Measurements from ENCODE around the gene ANKRD40. TPM values are rescaled to one million over a fixed set of nuclear protein-coding genes. Genes with fewer than 3 reads are reported as not detected.
"Not testable (repeated sequence)": the region's sequence is repeated elsewhere in the genome, so short reads cannot be mapped to it uniquely, and the experiment has no call there.

ANKRD40 gene
- total and polyA plus RNA-seq, 3 experiments from 2014 or later: 6.6 to 48.5 (median 48.2) TPM

GRCh38 chr17:50682938-50683337 is 24.8 kb downstream of the ANKRD40 start:
- Mint-ChIP-seq H3K4me1 (peaks cover 4 to 6% (median 6%) of the 10 kb centered on the region in 3 donors), H3K27ac (no peak overlapping the region), H3K9me3 (no peaks in the 10 kb centered on the region), H3K4me3 (no peak overlapping the region), H3K36me3 (no peaks in the 10 kb centered on the region), H3K27me3 (peaks cover 17 to 18% of the 10 kb centered on the region in 2 donors)
- Histone ChIP-seq H3K4me3 (ENCODE audit: low read length) (no peak overlapping the region), H3K9me3 (ENCODE audit: low read length) (no peaks in the 10 kb centered on the region), H3K27me3 (ENCODE audit: insufficient read depth, low read length, poor library complexity, severe bottlenecking) (no peaks in the 10 kb centered on the region), H3K4me1 (ENCODE audit: insufficient read depth, low read length) (no peaks in the 10 kb centered on the region), H3K27ac (ENCODE audit: low read depth, low read length) (no peak overlapping the region), H3K36me3 (ENCODE audit: insufficient read depth, low read length) (no peaks in the 10 kb centered on the region)
- no peak for DNase-seq
- CTCF ChIA-PET: no interaction called here
- POLR2A ChIA-PET: no interaction called here

- no peak for DNase-seq
- H3K9me3 ChIP-seq (ENCODE audit: low read length): no peaks in the 10 kb centered on the region
- no peak overlapping the region for H3K4me3 ChIP-seq (ENCODE audit: low read length)
- H3K36me3 ChIP-seq (ENCODE audit: insufficient read depth, low read length): no peaks in the 10 kb centered on the region
- no peaks in the 10 kb centered on the region for H3K27me3 ChIP-seq (ENCODE audit: insufficient read depth, low read length, poor library complexity, severe bottlenecking)
- H3K4me1 ChIP-seq (ENCODE audit: insufficient read depth, low read length): no peaks in the 10 kb centered on the region
- Mint-ChIP-seq H3K4me3 (no peak overlapping the region), H3K27ac (peak overlapping the region in 1 of 8 donors; percentile 16), H3K9me3 (no peaks in the 10 kb centered on the region), H3K36me3 (no peaks in the 10 kb centered on the region), H3K27me3 (peaks cover 17 to 18% of the 10 kb centered on the region in 2 donors), H3K4me1 (peaks cover 4 to 6% (median 6%) of the 10 kb centered on the region in 3 donors)
- ChIA-PET CTCF (no interaction called here), POLR2A (no interaction called here)
- H3K27ac ChIP-seq (ENCODE audit: low read depth, low read length): no peak overlapping the region
Observed at GRCh38 chr17:50682441-50682840, 25.3 kb downstream of the ANKRD40 start.

- no peaks in the 10 kb centered on the region for H3K27me3 ChIP-seq (ENCODE audit: insufficient read depth, low read length, poor library complexity, severe bottlenecking)
- H3K36me3 ChIP-seq (ENCODE audit: insufficient read depth, low read length): no peaks in the 10 kb centered on the region
- Mint-ChIP-seq H3K9me3 (no peaks in the 10 kb centered on the region), H3K4me1 (peaks cover 4 to 6% (median 6%) of the 10 kb centered on the region in 3 donors), H3K36me3 (no peaks in the 10 kb centered on the region), H3K4me3 (no peak overlapping the region), H3K27me3 (peaks cover 18 to 22% of the 10 kb centered on the region in 2 donors), H3K27ac (peak overlapping the region in 5 of 8 donors; percentile 14 to 77 (median 23))
- H3K4me3 ChIP-seq (ENCODE audit: low read length): no peak overlapping the region
- CTCF ChIA-PET: no interaction called here
- DNase-seq: no peak
- no peaks in the 10 kb centered on the region for H3K9me3 ChIP-seq (ENCODE audit: low read length)
- H3K27ac ChIP-seq (ENCODE audit: low read depth, low read length): no peak overlapping the region
- H3K4me1 ChIP-seq (ENCODE audit: insufficient read depth, low read length): no peaks in the 10 kb centered on the region
- POLR2A ChIA-PET: interaction anchor here (0.6 kb wide), 1 partner anchor 36 kb away, joined by 3 read pairs; no protein-coding TSS in a partner anchor
Observed at GRCh38 chr17:50681263-50682200, 26.2 kb downstream of the ANKRD40 start.

- H3K4me1 Mint-ChIP-seq; CTCF ChIA-PET; DNase-seq; H3K27me3 ChIP-seq (ENCODE audit: insufficient read depth, low read length, poor library complexity, severe bottlenecking); H3K36me3 ChIP-seq (ENCODE audit: insufficient read depth, low read length); H3K27ac ChIP-seq (ENCODE audit: low read depth, low read length); H3K4me3 Mint-ChIP-seq; H3K9me3 Mint-ChIP-seq; H3K36me3 Mint-ChIP-seq; H3K4me3 ChIP-seq (ENCODE audit: low read length); H3K9me3 ChIP-seq (ENCODE audit: low read length); H3K4me1 ChIP-seq (ENCODE audit: insufficient read depth, low read length); POLR2A ChIA-PET: not testable (repeated sequence)
- H3K27me3 Mint-ChIP-seq: peaks cover 18 to 27% of the 10 kb centered on the region in 2 donors
- peak overlapping the region in 2 of 8 donors; percentile 10 to 29 for H3K27ac Mint-ChIP-seq
Observed at GRCh38 chr17:50680543-50681262, 27.0 kb downstream of the ANKRD40 start.

GRCh38 chr17:50680126-50680525 is 27.6 kb downstream of the ANKRD40 start:
- DNase-seq: no peak
- peaks cover 18 to 27% of the 10 kb centered on the region in 2 donors for H3K27me3 Mint-ChIP-seq
- H3K9me3 Mint-ChIP-seq: no peaks in the 10 kb centered on the region
- Histone ChIP-seq H3K9me3 (ENCODE audit: low read length) (no peaks in the 10 kb centered on the region), H3K27ac (ENCODE audit: low read depth, low read length) (no peak overlapping the region), H3K36me3 (ENCODE audit: insufficient read depth, low read length) (no peaks in the 10 kb centered on the region), H3K4me3 (ENCODE audit: low read length) (no peak overlapping the region), H3K27me3 (ENCODE audit: insufficient read depth, low read length, poor library complexity, severe bottlenecking) (no peaks in the 10 kb centered on the region), H3K4me1 (ENCODE audit: insufficient read depth, low read length) (no peaks in the 10 kb centered on the region)
- H3K27ac Mint-ChIP-seq: peak overlapping the region in 2 of 8 donors; percentile 1 to 29
- peaks cover 4 to 6% (median 6%) of the 10 kb centered on the region in 3 donors for H3K4me1 Mint-ChIP-seq
- no peaks in the 10 kb centered on the region for H3K36me3 Mint-ChIP-seq
- no peak overlapping the region for H3K4me3 Mint-ChIP-seq
- ChIA-PET POLR2A (no interaction called here), CTCF (no interaction called here)

GRCh38 chr17:50679008-50679544 is 28.6 kb downstream of the ANKRD40 start:
- CTCF ChIA-PET: no interaction called here
- peaks cover 18 to 27% of the 10 kb centered on the region in 2 donors for H3K27me3 Mint-ChIP-seq
- H3K9me3 Mint-ChIP-seq: no peaks in the 10 kb centered on the region

GRCh38 chr17:50677851-50678375 is 29.8 kb downstream of the ANKRD40 start:
- no peaks in the 10 kb centered on the region for H3K27me3 ChIP-seq (ENCODE audit: insufficient read depth, low read length, poor library complexity, severe bottlenecking)
- Mint-ChIP-seq H3K27me3 (peaks cover 18 to 27% of the 10 kb centered on the region in 2 donors), H3K27ac (no peak overlapping the region), H3K4me3 (no peak overlapping the region), H3K36me3 (no peaks in the 10 kb centered on the region), H3K9me3 (no peaks in the 10 kb centered on the region), H3K4me1 (peaks cover 4 to 6% (median 6%) of the 10 kb centered on the region in 3 donors)
- H3K36me3 ChIP-seq (ENCODE audit: insufficient read depth, low read length): no peaks in the 10 kb centered on the region
- DNase-seq: no peak
- H3K9me3 ChIP-seq (ENCODE audit: low read length): no peaks in the 10 kb centered on the region
- H3K4me3 ChIP-seq (ENCODE audit: low read length): no peak overlapping the region
- ChIA-PET POLR2A (no interaction called here), CTCF (no interaction called here)
- H3K4me1 ChIP-seq (ENCODE audit: insufficient read depth, low read length): no peaks in the 10 kb centered on the region
- no peak overlapping the region for H3K27ac ChIP-seq (ENCODE audit: low read depth, low read length)

More at GRCh38 chr17:50679008-50679544, 28.6 kb downstream of the ANKRD40 start:
- POLR2A ChIA-PET: no interaction called here
- Histone ChIP-seq H3K9me3 (ENCODE audit: low read length) (no peaks in the 10 kb centered on the region), H3K4me1 (ENCODE audit: insufficient read depth, low read length) (no peaks in the 10 kb centered on the region), H3K4me3 (ENCODE audit: low read length) (no peak overlapping the region), H3K36me3 (ENCODE audit: insufficient read depth, low read length) (no peaks in the 10 kb centered on the region), H3K27me3 (ENCODE audit: insufficient read depth, low read length, poor library complexity, severe bottlenecking) (no peaks in the 10 kb centered on the region), H3K27ac (ENCODE audit: low read depth, low read length) (no peak overlapping the region)
- DNase-seq: no peak
- Mint-ChIP-seq H3K36me3 (no peaks in the 10 kb centered on the region), H3K4me3 (no peak overlapping the region), H3K4me1 (peaks cover 4 to 6% (median 6%) of the 10 kb centered on the region in 3 donors), H3K27ac (no peak overlapping the region)

Measured in CD8-positive, alpha-beta memory T cell (primary cell).